ENCODE data around the gene GCNT4.
A peak's percentile ranks its signal among the peaks of the same experiment; 100 is the strongest.
"Not testable (repeated sequence)": the region's sequence is repeated elsewhere in the genome, so short reads cannot be mapped to it uniquely, and the experiment has no call there.

GCNT4 gene, protein sequence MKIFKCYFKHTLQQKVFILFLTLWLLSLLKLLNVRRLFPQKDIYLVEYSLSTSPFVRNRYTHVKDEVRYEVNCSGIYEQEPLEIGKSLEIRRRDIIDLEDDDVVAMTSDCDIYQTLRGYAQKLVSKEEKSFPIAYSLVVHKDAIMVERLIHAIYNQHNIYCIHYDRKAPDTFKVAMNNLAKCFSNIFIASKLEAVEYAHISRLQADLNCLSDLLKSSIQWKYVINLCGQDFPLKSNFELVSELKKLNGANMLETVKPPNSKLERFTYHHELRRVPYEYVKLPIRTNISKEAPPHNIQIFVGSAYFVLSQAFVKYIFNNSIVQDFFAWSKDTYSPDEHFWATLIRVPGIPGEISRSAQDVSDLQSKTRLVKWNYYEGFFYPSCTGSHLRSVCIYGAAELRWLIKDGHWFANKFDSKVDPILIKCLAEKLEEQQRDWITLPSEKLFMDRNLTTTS

DNA sequence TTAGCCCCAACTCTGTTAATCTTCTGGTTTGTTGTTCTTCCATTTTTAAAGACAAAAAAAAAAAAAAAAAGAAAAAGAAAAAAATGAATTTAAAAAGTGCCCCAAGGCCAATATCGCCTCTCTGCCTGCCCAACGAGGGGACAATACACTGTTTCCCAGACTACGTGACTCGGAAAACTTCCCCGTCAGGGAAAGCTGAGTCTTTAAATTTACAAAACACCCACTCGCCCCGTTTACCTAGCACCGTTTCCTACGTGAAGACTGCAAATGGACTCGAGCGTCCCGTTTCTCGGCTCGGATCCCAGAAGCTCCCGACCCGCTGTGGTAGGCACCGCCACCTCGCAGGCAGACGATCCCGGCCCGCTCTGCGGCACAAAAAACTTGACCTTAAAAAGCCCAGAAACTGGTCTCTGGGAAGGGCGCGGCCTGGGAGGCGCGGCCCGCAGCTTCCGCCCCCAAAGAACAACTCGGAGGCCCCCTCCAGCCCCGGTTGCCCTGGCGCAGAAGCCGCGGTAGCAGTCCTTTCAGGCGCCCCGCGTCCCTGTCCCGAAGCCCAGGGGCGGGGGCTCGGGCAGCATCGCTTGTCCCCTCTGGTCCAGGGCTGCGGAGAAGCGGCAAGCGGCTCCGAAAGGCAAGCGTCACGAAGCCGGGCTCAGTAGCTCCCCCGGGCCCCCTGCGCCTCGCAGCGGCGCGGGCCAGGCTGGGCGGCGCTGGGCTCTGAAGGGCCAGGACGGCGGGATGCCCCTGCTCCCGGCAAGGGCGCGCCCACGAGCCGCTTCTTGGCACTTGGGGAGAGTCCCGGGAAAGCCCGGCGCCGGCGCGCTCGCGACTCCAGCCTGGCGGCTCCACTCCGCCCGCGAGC, at the start of gene GCNT4:
GCNT4 (minus strand) TSS at position 367 of the 862 bp plus-strand sequence. CDS start 22,521 bp downstream, outside the sequence.
- in situ Hi-C loops (cut with MboI; ENCODE audit: low pct_unique_long_range_greater_than_20kb, low sequenced_read_pairs), result no loop called here

DNA sequence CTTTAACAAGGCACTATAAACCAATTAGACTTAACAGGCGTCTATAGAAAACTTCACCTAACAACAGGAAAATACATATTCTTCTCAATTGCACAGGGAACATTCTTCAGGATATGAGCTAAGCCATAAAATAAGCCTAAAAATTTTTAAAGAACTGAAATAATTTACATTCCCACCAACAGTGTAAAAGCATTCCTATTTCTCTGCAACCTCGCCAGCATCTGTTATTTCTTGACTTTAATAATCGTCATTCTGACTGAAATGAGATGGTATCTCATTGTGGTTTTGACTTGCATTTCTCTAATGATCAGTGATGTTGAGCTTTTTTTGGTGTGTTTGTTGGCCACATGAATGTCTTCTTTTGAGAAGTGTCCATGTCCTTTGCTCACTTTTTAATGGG, 43.6 kb upstream of the GCNT4 start:
- DNase-seq; in situ Hi-C loops (cut with MboI; ENCODE audit: low pct_unique_long_range_greater_than_20kb, low sequenced_read_pairs): not testable (repeated sequence)

More for the DNA sequence above, at the start of gene GCNT4:
- peak; percentile 35 for DNase-seq

DNA sequence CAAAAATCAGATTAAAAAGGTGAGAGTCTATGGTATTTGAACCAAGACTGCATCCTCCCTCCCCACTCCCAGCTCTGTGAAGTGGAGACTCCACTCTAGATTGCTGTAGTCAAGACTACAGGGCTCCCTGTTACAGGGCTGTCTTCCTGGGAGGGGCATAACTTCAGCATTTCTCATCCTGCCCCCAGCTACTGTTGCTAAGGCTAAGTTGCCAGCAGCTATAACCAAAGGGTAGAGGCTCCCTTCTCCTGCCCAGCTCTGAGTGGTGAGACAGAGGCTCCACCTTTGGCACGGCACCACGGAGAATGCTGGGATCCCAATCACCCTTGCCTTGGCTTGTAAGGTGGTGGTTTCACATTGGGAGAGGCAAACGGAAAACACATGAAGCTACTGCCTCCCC, 39.2 kb upstream of the GCNT4 start:
- in situ Hi-C loops (cut with MboI; ENCODE audit: low pct_unique_long_range_greater_than_20kb, low sequenced_read_pairs), result no loop called here

DNA sequence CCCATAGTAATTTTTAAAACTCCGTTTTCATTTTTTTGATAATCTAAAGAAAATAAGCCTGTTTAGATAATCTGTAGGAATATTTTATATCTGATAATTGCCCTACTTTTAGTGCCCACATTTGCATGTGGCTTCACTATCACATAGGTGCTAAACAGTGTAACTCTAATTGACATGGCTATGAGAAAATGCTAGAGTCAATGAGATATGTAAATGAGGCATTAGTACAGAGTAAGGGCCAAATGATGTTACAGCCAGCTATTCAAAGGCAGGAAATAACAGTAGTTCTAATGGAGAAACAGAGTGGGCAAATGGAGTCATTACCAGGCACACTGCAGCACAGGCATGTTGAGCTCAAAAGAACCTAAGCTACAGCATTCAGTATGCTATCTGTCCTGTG, 37.3 kb upstream of the GCNT4 start:
- no peak for DNase-seq
- in situ Hi-C loops (cut with MboI; ENCODE audit: low pct_unique_long_range_greater_than_20kb, low sequenced_read_pairs), result no loop called here

More for the DNA sequence above, 39.2 kb upstream of the GCNT4 start:
- no peak for DNase-seq

DNA sequence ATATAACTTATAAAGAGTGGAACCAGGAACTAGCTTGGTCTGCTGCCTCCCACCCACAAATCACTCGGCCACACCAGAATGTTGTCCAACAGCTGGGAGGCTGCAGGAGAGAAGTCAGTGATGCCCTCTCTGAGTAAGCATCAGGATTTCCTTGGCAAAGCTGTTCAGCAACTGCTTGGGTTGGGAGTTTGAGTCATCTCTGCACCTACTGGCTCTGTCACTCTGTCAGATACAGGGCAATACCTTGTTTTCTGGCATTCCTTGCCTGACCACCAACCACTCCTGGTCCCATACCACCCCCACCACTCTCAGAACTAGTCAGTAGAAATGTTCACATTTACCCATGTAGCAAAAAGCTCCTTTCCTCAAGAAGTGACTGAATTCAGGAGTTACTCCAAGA, 36.8 kb upstream of the GCNT4 start:
- in situ Hi-C loops (cut with MboI; ENCODE audit: low pct_unique_long_range_greater_than_20kb, low sequenced_read_pairs), result no loop called here
- no peak for DNase-seq

DNA sequence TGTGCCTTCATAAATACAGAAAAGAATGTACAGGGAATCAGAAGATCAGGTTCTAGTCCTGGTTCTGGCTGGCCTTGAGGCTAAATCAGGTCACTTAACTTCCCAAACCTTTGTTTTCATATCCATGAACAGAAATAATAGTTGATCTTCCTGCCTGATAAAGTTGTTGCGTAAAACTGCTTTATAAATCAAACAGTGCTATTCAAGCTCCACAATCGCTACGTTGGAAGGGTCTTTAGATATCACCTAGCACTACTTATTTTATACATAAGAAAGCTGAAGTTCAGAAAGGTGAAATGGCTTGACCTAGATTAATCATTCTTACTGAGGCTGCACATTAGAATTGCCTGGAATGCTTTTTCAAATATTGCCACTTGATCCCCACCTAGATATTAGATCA, 36.3 kb upstream of the GCNT4 start:
- in situ Hi-C loops (cut with MboI; ENCODE audit: low pct_unique_long_range_greater_than_20kb, low sequenced_read_pairs), result no loop called here
- DNase-seq, result no peak

DNA sequence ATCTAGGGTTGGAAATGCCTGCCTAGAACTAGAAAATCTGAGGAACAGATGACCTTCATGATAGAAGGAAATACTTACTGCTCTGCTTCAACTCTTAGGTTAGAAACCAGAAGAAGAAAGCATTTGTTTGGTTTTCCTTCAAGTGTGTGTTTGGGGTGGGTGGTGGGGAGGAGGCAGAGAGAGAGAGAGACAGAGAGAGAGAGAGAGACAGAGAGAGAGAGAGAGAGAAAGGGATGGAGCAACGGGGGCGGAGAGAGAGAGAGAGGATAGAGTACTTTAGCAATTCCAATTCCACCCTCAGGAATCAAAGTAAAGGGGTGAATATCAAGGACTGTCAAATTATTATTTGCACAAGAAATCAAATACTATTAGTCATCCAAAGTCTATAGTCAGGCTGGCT, 29.2 kb upstream of the GCNT4 start:
- in situ Hi-C loops (cut with MboI; ENCODE audit: low pct_unique_long_range_greater_than_20kb, low sequenced_read_pairs), result no loop called here
- no peak for DNase-seq

DNA sequence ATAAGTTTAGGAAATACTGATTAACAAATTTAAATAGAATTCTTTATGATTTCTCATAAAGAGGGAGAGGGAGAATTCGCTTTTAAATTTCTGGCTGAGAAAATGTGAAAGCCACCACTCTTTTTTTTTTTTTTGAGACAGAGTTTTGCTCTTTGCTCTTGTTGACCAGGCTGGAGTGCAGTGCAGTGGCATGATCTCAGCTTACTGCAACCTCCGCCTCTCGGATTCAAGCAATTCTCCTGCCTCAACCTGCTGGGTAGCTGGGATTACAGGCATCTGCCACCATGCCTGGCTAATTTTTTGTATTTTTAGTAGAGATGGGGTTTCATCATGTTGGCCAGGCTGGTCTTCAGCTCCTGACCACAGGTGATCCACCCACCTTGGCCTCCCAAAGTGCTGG, 27.0 kb upstream of the GCNT4 start:
- in situ Hi-C loops (cut with MboI; ENCODE audit: low pct_unique_long_range_greater_than_20kb, low sequenced_read_pairs); DNase-seq: not testable (repeated sequence)

DNA sequence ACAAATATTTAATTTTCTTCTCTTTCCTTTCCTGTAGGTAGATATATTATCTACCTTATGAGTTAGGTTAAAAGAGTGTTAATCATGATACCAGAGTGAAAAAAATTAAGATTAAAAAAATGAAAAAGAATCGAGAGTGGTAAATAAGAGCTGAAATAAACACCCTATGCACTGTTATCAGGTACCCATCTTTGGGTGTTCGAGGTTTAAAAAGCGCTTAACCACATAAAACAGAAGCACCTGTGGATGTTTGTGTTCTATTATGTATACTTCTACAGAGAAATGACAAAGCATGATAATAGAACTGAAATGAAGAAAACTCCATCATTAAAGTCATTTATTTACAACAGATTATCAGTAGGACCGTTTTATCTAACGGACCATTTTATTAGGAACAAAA, 25.7 kb upstream of the GCNT4 start:
- DNase-seq, result no peak
- in situ Hi-C loops (cut with MboI; ENCODE audit: low pct_unique_long_range_greater_than_20kb, low sequenced_read_pairs), result no loop called here

DNA sequence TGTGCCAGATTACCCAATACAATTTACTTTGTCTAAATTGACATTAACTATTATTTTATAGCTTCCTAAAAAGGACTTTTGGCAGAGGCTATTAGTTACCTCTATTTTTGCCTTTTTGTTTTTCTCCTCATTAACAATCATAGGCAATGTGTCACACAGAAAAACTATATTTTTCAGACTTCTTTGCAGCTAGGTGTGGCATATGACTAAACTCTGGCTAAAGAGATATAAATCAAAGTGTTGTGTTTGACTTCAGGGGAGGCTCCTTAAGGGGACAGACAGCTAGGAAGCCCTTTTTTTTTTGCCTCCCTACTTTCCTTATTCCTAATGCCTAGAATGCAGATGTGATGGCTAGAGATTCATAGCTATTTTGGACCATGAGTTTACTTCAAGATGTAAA, 19.7 kb upstream of the GCNT4 start:
- in situ Hi-C loops (cut with MboI; ENCODE audit: low pct_unique_long_range_greater_than_20kb, low sequenced_read_pairs), result no loop called here
- DNase-seq, result no peak

DNA sequence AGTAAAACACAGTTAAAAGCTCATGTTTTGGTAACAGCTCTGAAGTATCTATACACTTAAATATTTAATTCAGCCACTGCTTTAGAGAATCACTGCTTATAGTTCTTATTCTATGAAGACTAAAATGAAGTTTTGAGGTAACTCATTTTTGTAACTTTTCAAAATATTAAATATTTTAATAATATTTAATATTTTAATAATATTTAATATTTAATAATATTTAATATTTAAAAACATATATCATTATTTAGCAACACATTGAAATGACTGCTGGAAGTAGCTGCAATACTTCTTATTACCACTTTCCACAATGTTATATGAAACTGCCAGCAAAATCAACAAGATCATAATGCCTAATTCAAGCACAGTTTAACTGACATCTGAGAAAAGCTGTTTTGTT, 18.7 kb upstream of the GCNT4 start:
- no peak for DNase-seq
- in situ Hi-C loops (cut with MboI; ENCODE audit: low pct_unique_long_range_greater_than_20kb, low sequenced_read_pairs), result no loop called here

DNA sequence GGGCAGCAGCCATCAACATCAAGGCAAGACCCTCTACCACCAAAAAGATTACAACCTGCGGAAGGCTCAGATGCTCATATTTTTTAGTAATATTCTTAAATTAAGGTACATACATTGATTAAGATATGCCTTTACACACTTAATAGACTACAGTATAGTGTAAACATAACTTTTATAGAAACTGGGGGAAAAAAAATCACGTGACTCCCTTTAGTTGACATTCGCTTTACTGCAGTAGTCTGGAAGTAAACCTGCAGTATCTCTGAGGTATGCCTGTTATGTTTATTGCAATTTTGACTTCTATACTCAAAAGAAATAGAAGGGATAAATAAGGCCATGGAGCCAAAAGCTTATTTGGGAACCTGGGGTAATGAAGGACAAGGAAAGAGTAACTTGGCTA, 15.1 kb upstream of the GCNT4 start:
- in situ Hi-C loops (cut with MboI; ENCODE audit: low pct_unique_long_range_greater_than_20kb, low sequenced_read_pairs), result no loop called here
- DNase-seq, result no peak

DNA sequence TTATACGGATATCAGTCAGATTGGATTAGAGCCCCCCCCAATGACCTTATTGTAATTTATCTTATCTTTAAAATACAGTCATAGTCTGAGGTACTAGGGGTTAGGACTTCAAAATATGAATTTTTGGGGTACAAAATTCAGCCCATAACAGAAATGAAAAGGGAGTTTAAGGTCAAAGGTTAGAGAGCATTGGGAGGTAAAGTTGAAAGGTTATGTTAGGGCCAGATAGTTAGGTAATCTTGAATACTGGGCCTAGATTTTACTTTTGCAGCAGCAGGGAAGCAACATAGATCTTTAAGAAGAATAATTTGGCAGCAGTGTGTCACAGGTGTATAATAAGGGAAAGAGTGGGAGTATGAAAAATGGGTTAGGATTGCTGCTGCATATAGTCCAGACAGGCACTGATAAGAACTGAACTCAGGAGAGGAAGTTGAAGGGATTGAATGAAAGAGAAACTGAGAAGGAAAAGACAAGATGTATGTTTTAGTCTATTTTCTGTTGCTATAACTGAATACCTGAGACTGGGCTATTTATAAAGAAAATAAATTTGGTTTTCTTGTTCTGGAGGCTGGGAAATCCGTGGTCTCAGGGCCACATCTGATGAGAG, 10.7 kb upstream of the GCNT4 start:
- in situ Hi-C loops (cut with MboI; ENCODE audit: low pct_unique_long_range_greater_than_20kb, low sequenced_read_pairs), result no loop called here
- no peak for DNase-seq

DNA sequence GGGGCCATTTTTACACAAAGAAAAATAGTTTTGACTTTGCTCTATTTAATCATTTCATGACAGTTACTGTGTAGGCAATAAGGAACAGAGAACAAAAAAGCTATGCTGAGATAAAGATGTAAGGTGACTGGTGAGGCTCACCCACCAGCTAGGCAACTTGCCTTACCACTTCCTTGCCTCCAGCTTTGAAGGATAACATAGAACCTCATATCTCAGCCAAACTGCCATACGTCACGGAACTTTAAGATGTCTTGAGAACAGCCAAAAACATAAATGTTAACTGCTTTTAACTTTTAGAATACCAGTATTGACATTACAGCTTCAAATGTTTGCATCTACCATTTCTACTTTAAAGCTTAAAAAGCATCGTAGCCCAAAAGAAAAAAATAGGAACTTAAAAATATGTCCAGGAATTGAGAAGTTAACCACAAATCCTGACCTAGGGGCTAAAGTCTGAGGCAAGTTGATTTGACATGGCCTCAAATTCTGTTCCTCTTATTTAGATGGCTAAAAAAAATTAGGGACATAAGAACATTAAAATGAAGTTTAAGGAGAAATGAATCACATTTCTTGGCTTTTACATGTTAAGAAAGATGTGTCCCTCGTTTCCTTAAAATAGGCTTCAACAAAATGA, 7.7 kb upstream of the GCNT4 start:
- in situ Hi-C loops (cut with MboI; ENCODE audit: low pct_unique_long_range_greater_than_20kb, low sequenced_read_pairs), result no loop called here
- DNase-seq, result peak; percentile 15

DNA sequence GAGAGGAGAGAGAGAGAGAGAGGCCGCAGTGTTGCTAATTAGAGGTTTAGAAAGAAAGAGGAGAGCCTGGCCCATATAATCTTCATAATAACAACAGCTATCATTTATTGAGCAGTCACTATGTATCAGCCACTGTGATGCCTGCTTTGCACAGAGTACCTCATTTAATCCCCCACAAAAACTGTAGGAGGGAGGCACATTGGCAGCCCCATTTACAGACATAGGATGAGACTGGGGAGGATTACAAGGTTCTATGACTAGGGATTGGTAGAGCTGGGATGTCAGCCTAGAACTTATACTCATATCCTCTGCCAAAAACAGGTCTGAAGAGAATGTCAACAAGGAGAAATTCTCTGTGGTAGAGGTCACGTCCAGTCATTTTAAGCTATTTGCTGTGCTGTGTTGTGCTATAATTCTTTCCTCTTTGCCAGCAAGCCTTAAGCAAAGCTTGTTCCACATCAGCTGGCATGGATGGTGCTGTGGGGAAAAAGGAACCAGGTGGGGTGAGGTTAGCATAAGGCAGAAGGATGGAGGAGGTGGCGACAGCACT, 6.7 kb upstream of the GCNT4 start:
- in situ Hi-C loops (cut with MboI; ENCODE audit: low pct_unique_long_range_greater_than_20kb, low sequenced_read_pairs), result no loop called here
- no peak for DNase-seq

DNA sequence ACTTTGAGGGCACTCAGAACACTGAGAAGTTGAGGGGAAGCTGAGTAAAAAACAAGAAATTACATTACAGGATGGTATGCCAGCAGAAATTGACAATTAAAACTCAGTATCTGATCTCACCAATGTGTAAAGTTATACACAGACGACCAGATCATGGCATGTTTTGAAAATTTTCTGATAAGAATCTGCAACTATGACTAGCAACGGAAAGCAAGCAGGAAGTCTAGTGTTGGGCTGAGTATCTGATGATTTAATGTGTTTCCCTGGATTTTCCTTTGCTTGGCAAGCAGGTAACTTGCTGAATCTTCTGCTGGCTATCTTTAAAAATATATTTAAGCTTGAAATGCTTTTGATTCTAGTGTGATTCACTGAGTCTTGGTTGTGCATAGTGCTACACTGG, 5.2 kb upstream of the GCNT4 start:
- in situ Hi-C loops (cut with MboI; ENCODE audit: low pct_unique_long_range_greater_than_20kb, low sequenced_read_pairs), result no loop called here
- no peak for DNase-seq

DNA sequence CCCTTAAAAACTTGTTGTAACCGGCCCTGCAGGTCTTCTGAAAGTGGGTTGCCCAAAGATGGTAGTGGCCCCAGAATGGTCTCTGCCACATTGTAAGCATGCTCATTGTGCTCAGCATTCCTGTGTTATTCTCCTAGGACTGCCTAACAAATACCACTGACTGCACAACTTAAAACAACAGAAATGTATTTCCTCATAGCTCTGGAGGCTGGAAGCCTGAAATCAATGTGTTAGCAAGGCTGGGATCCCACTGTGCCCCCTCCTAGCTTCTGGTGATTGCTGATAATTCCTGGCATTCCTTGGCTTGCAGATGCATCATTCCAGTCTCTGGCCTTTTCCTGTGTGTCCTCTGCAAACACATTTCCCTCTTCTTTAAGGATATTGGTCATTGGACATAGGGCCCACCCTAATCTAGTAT, 3.4 kb upstream of the GCNT4 start:
- no peak for DNase-seq
- in situ Hi-C loops (cut with MboI; ENCODE audit: low pct_unique_long_range_greater_than_20kb, low sequenced_read_pairs), result no loop called here

DNA sequence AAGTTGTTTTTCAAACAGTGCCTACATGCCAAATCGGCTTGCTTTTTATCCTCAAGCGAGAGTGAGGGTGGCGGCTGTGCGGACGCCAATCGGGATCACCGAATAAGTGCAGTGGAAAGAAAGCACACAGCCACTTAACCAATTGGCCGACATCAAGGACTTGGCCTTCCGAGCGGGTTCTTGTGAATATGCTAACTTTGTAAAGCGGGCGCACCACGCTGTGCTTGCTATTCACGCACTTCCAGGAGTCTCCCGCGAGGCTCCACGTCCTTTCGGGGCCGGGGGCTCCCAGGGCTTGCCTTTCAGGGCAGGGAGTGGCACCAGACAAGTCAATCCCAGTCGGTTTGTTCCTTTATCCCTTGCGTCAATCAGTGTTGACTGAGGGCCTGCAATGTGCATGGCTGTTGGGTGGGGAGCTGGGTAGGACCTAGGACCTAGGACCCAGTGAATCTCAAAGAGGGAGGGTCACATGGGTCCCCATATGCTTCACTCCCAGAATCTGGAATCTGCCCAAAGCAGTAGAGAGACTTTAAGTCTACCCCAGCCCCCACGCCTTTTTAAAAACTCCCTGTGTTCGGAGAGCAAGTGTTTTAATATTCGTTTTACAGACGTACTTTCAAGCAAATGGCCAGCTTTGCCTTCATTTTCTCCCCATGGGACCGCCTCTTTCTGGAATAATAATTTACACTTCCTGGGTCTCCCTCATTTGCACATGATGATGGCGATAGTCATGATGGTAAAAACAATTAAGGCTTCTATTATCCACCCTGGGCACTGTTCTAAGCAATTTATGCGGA, 2.0 kb upstream of the GCNT4 start:
- in situ Hi-C loops (cut with MboI; ENCODE audit: low pct_unique_long_range_greater_than_20kb, low sequenced_read_pairs), result no loop called here

More for the DNA sequence above, 2.0 kb upstream of the GCNT4 start:
- DNase-seq, result no peak
